ENCODE measurements around the gene GPD1L.

- TF ChIP-seq POLR2A (IDR thresholded peaks at IDR 0.05) (no peak), CTCF (IDR thresholded peaks at IDR 0.05) (no peak)
Observed at GRCh38 chr3:32189693-32190092, 83.3 kb downstream of the GPD1L start.

All from lower leg skin (tissue), 3 donors.